Colon (tissue), 2 donors: ENCODE measurements around the gene UBL4A.

Source experiments
- FAIRE-seq: peaks from 2 replicates; lab custom pipeline; 2012; peaks lifted over from hg19 to GRCh38; lab: Jason Lieb, UNC
- donor health status: control.
- donor health status: control.

Gene UBL4A

GRCh38 chrX:154436983-154437752, 49.2 kb downstream of the UBL4A start, which contains the start of gene GDI1:
Gene GDI1 (plus strand): TSS chrX:154437154. CDS start chrX:154437255, 101 bp downstream.
- FAIRE-seq, result no peak

- FAIRE-seq, result no peak
Measured at GRCh38 chrX:154436374-154436982, 49.9 kb downstream of the UBL4A start.

GRCh38 chrX:154435171-154435733, 51.2 kb downstream of the UBL4A start:
- no peak for FAIRE-seq

GRCh38 chrX:154434394-154435168, 51.8 kb downstream of the UBL4A start:
- FAIRE-seq, result no peak
